Transverse colon (tissue), 4 donors: ENCODE measurements around the gene PDGFC. TPM values are rescaled to one million over a fixed set of nuclear protein-coding genes. Genes with fewer than 3 reads are reported as not detected.

Source experiments
- DNase-seq: peaks from one replicate; pipeline ENCODE4 v3.0.0-alpha.2; 2019
- H3K27ac ChIP-seq, 4 donors: fragments of 200-600 bp; sonication (generic); 2 replicates each; pipeline ENCODE4 v1.5.1; 2016 to 2018; ENCODE audit warnings: inconsistent platforms in 4 of 4
- H3K27me3 ChIP-seq: fragments of 200-600 bp; sonication (generic); 2 replicates; pipeline ENCODE4 v1.5.1; 2017; ENCODE audit warnings: inconsistent platforms
- H3K36me3 ChIP-seq, 4 donors: fragments of 200-600 bp; sonication (generic); 2 replicates each; pipeline ENCODE4 v1.5.1; 2017 to 2019; ENCODE audit warnings: inconsistent platforms in 4 of 4
- H3K4me1 ChIP-seq, 4 donors: fragments of 200-600 bp; sonication (generic); 2 replicates each; pipeline ENCODE4 v1.5.1; 2017 to 2020; ENCODE audit warnings: inconsistent platforms in 4 of 4
- H3K4me3 ChIP-seq, 4 donors: fragments of 200-600 bp; sonication (generic); 1 replicate in 1 of 4; 2 replicates in 3 of 4; pipeline versions ENCODE4 v1.5.1 to v1.6.1; 2017 to 2019; ENCODE audit warnings: inconsistent platforms in 4 of 4
- H3K9me3 ChIP-seq, 2 donors: fragments of 200-600 bp; sonication (generic); 2 replicates each; pipeline ENCODE4 v1.5.1; 2017 to 2019; ENCODE audit warnings: inconsistent platforms in 2 of 2
- EP300 ChIP-seq: sonication (generic); formaldehyde crosslinking; IDR thresholded peaks from one replicate; pipeline ENCODE4 v1.6.1; 2017; ENCODE audit warnings: antibody characterized with exemption, low read depth
- POLR2A ChIP-seq: fragments of 450-650 bp; IDR thresholded peaks from one replicate; pipeline ENCODE4 v1.6.1; 2016; ENCODE audit warnings: antibody characterized with exemption, mild to moderate bottlenecking, moderate library complexity
- POLR2AphosphoS5 ChIP-seq, 3 donors: sonication (generic); formaldehyde crosslinking; IDR thresholded peaks; one replicate each; pipeline ENCODE4 v1.6.1; 2016; ENCODE audit warnings: antibody characterized with exemption in 3 of 3
- WGBS, 2 donors: methylation state at CpG; one replicate each; pipeline ENCODE4 v1.1.5; 2018; ENCODE audit warnings: low coverage in 1 of 2; 5-methylcytosine and 5-hydroxymethylcytosine counted together
- in situ Hi-C, 4 donors: fragments of 200-750 bp; cut with MboI; loops; one replicate each; pipeline versions ENCODE4 v1.15.0 to v1.15.1; 2017; ENCODE audit warnings: low sequenced_read_pairs in 3 of 4, low pct_ligation_motif_present in 1 of 4, low pct_unique_long_range_greater_than_20kb in 1 of 4
- intact Hi-C: fragments of 100-400 bp; cut with DNase I; formaldehyde crosslinking; loops from one replicate; pipeline ENCODE4 v1.15.1; 2023; ENCODE audit warnings: low total_unique reads
- total RNA-seq, 4 donors: library from RNA; depleted of rRNA; stranded (reverse); fragments of >200 nt; gene quantifications; one replicate each; pipeline ENCODE4 v1.1.0, GENCODE V29; 2016
- TF ChIP-seq, protein P1 (sequence below), 5 experiments: fragments of 200-600 bp in 3 of 5; fragments of 450-650 bp in 2 of 5; sonication (generic) in 3 of 5; IDR thresholded peaks; 1 replicate in 2 of 5; 2 replicates in 3 of 5; pipeline ENCODE4 v1.5.1; 2016 to 2017; ENCODE audit warnings: antibody characterized with exemption in 5 of 5, inconsistent platforms in 3 of 5, mild to moderate bottlenecking in 2 of 5, moderate library complexity in 1 of 5

PDGFC gene
- total RNA-seq, 4 donors from 2014 or later, result 0.40 to 20.6 (median 7.5) TPM

GRCh38 chr4:156825074-156825473 is 146.5 kb downstream of the PDGFC start:
- no peak overlapping the region for H3K4me3 ChIP-seq
- peaks cover 0 to 4% (median 0%) of the 10 kb centered on the region in 4 donors for H3K4me1 ChIP-seq
- no peak for DNase-seq
- H3K27me3 ChIP-seq, result no peaks in the 10 kb centered on the region
- 72 to 92% methylated on average over 4 of the region's 4 CpGs for WGBS, 2 donors
- no peak overlapping the region for H3K27ac ChIP-seq
- TF ChIP-seq EP300 (no peak), POLR2A (no peak), POLR2AphosphoS5 (IDR thresholded peaks at IDR 0.05) (no peak)
- TF ChIP-seq, protein P1, sequence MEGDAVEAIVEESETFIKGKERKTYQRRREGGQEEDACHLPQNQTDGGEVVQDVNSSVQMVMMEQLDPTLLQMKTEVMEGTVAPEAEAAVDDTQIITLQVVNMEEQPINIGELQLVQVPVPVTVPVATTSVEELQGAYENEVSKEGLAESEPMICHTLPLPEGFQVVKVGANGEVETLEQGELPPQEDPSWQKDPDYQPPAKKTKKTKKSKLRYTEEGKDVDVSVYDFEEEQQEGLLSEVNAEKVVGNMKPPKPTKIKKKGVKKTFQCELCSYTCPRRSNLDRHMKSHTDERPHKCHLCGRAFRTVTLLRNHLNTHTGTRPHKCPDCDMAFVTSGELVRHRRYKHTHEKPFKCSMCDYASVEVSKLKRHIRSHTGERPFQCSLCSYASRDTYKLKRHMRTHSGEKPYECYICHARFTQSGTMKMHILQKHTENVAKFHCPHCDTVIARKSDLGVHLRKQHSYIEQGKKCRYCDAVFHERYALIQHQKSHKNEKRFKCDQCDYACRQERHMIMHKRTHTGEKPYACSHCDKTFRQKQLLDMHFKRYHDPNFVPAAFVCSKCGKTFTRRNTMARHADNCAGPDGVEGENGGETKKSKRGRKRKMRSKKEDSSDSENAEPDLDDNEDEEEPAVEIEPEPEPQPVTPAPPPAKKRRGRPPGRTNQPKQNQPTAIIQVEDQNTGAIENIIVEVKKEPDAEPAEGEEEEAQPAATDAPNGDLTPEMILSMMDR (IDR thresholded peaks at IDR 0.05), result no peak
- H3K9me3 ChIP-seq, result no peaks in the 10 kb centered on the region
- intact Hi-C loops, result no loop called here
- no peaks in the 10 kb centered on the region for H3K36me3 ChIP-seq
- in situ Hi-C loops, result no loop called here

- in situ Hi-C loops, result no loop called here
- Histone ChIP-seq H3K4me1 (peaks cover 0 to 4% (median 0%) of the 10 kb centered on the region in 4 donors), H3K4me3 (no peak overlapping the region), H3K9me3 (no peaks in the 10 kb centered on the region), H3K36me3 (no peaks in the 10 kb centered on the region), H3K27ac (no peak overlapping the region), H3K27me3 (no peaks in the 10 kb centered on the region)
- WGBS, 2 donors, result 96 to 100% methylated on average over 2 of the region's 2 CpGs
- DNase-seq, result no peak
- intact Hi-C loops, result no loop called here
- TF ChIP-seq POLR2AphosphoS5 (IDR thresholded peaks at IDR 0.05) (no peak), POLR2A (no peak), EP300 (no peak)
- TF ChIP-seq, protein P1 (IDR thresholded peaks at IDR 0.05), result no peak
Measured at GRCh38 chr4:156824451-156825060, 147.0 kb downstream of the PDGFC start.

DNA sequence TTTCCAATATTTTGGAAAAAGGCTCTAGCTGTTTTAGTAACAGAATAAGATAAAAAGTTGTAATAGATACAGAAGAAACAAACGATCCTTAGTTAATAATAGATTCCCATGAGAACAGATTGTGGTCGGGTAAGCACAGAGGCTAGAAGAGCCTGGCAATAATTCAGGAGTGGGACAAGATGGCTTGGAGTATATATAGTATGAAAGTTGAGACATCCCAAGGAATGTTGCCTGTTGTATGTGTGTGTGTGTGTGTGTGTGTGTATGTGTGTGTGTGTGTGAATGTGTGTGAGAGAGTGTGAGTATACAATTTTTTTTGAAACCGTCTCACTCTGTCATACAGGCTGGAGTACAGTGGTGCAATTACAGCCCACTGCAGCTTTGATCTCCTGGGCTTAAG is 150.7 kb downstream of the PDGFC start:
- Histone ChIP-seq H3K4me1 (peaks cover 0 to 2% (median 0%) of the 10 kb centered on the region in 4 donors), H3K27ac (no peak overlapping the region), H3K27me3 (no peaks in the 10 kb centered on the region), H3K9me3 (no peaks in the 10 kb centered on the region), H3K4me3 (no peak overlapping the region), H3K36me3 (no peaks in the 10 kb centered on the region)
- intact Hi-C loops, result no loop called here
- 67% methylated on average over 3 of the region's 3 CpGs for WGBS, 2 donors
- in situ Hi-C loops, result no loop called here
- DNase-seq, result no peak
- no peak for TF ChIP-seq POLR2AphosphoS5 (IDR thresholded peaks at IDR 0.05)
- no peak for TF ChIP-seq POLR2A
- no peak for TF ChIP-seq EP300
- TF ChIP-seq, protein P1 (IDR thresholded peaks at IDR 0.05), result no peak

- Histone ChIP-seq H3K36me3 (no peaks in the 10 kb centered on the region), H3K4me1 (peaks cover 0 to 5% (median 0%) of the 10 kb centered on the region in 4 donors), H3K9me3 (no peaks in the 10 kb centered on the region), H3K27ac (no peak overlapping the region), H3K27me3 (no peaks in the 10 kb centered on the region), H3K4me3 (no peak overlapping the region)
- no peak for DNase-seq
- intact Hi-C loops (no loop called here), in situ Hi-C loops (no loop called here)
- 39 to 43% methylated on average over 2 of the region's 2 CpGs for WGBS, 2 donors
- TF ChIP-seq, protein P1 (IDR thresholded peaks at IDR 0.05), result no peak
- TF ChIP-seq POLR2A, result no peak
- TF ChIP-seq POLR2AphosphoS5 (IDR thresholded peaks at IDR 0.05), result no peak
- TF ChIP-seq EP300, result no peak
Measured at GRCh38 chr4:156816360-156816755, 155.2 kb downstream of the PDGFC start.
